ENCODE data around the gene RBFOX2.

RBFOX2 gene

DNA sequence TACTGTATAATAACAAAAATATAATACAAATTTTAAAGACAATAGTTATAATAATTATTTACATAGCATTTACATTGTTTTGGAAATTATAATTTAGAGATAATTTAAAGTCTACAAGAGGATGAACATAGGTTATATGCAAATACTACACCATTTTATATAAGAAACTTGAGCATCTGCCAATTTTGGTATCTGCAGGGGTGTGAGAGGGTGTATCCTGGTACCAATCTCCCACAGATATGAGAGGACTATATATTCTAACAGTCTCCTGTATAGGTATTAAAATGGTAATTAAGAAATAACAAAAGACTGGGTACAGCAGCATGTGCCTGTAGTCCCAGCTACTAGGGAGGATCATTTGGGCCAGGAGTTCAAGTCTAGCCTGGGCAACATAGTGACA, 176.5 kb downstream of the RBFOX2 start:
- DNase-seq = no peak
- TF ChIP-seq, protein P1, sequence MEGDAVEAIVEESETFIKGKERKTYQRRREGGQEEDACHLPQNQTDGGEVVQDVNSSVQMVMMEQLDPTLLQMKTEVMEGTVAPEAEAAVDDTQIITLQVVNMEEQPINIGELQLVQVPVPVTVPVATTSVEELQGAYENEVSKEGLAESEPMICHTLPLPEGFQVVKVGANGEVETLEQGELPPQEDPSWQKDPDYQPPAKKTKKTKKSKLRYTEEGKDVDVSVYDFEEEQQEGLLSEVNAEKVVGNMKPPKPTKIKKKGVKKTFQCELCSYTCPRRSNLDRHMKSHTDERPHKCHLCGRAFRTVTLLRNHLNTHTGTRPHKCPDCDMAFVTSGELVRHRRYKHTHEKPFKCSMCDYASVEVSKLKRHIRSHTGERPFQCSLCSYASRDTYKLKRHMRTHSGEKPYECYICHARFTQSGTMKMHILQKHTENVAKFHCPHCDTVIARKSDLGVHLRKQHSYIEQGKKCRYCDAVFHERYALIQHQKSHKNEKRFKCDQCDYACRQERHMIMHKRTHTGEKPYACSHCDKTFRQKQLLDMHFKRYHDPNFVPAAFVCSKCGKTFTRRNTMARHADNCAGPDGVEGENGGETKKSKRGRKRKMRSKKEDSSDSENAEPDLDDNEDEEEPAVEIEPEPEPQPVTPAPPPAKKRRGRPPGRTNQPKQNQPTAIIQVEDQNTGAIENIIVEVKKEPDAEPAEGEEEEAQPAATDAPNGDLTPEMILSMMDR (IDR thresholded peaks at IDR 0.05) = no peak
- H3K27me3 ChIP-seq = no peaks in the 10 kb centered on the region
- no peaks in the 10 kb centered on the region for H3K36me3 ChIP-seq
- intact Hi-C loops (cut with DNase I; ENCODE audit: low total_unique reads) = no loop called here
- H3K9me3 ChIP-seq = no peaks in the 10 kb centered on the region
- H3K4me1 ChIP-seq = peaks cover 0 to 27% (median 5%) of the 10 kb centered on the region in 4 donors
- no peak overlapping the region for H3K27ac ChIP-seq
- no peak overlapping the region for H3K4me3 ChIP-seq

DNA sequence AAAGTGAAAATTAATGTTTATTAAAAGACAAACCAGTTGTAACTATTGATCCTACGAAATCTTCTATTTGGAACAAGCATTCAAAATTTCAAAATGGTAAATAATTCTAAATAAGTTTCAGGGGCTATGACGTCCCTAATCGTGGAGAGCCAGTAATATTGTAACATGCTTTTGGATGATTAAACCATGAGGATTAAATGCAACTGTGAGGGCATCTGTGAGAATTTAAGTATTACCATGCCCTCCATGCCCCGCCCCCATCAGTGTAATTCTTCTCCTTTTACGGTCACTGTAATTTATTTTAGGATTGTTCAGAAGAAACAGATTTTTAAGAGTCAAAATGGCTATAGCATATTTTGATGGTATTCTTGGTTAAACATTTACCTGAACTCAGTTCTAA, 177.8 kb downstream of the RBFOX2 start:
- H3K9me3 ChIP-seq = no peaks in the 10 kb centered on the region
- intact Hi-C loops (cut with DNase I; ENCODE audit: low total_unique reads) = no loop called here
- no peaks in the 10 kb centered on the region for H3K36me3 ChIP-seq
- TF ChIP-seq, protein P1 (IDR thresholded peaks at IDR 0.05) = no peak
- no peak for DNase-seq
- peaks cover 0 to 27% (median 3%) of the 10 kb centered on the region in 4 donors for H3K4me1 ChIP-seq
- H3K27ac ChIP-seq = no peak overlapping the region
- H3K4me3 ChIP-seq = no peak overlapping the region
- H3K27me3 ChIP-seq = no peaks in the 10 kb centered on the region

DNA sequence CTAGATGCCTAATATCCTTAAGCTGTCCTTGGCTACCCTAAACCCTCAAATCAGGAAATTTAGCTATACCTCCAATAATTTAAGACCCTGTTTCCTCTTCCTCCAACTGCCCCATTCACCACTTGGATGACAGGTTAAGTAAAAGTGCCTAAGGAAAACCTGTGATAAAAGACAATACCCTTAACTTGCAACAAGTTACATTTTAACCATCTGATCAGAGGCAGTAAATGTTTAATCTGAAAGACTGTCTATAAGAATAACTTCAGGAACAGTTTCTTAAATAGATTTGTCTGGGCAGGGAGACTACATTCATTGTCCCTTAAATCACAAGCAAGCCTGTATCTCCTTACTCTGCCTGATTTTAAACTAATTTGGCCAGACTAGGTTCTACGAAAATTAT, 181.8 kb downstream of the RBFOX2 start:
- H3K4me3 ChIP-seq = no peak overlapping the region
- H3K4me1 ChIP-seq = peaks cover 0 to 41% (median 2%) of the 10 kb centered on the region in 4 donors
- intact Hi-C loops (cut with DNase I; ENCODE audit: low total_unique reads) = loop anchor here (10.0 kb wide), 1 partner anchor 48 kb away; no protein-coding TSS in a partner anchor
- TF ChIP-seq, protein P1 (IDR thresholded peaks at IDR 0.05) = no peak
- no peaks in the 10 kb centered on the region for H3K27me3 ChIP-seq
- no peak for DNase-seq
- no peak overlapping the region for H3K27ac ChIP-seq
- no peaks in the 10 kb centered on the region for H3K36me3 ChIP-seq
- H3K9me3 ChIP-seq = no peaks in the 10 kb centered on the region

GRCh38 chr22:35844886-35845285, 183.7 kb downstream of the RBFOX2 start:
- TF ChIP-seq, protein P1 (IDR thresholded peaks at IDR 0.05) = no peak
- Histone ChIP-seq H3K27me3 (no peaks in the 10 kb centered on the region), H3K4me3 (no peak overlapping the region), H3K4me1 (peaks cover 0 to 37% (median 2%) of the 10 kb centered on the region in 4 donors), H3K27ac (no peak overlapping the region), H3K36me3 (no peaks in the 10 kb centered on the region), H3K9me3 (no peaks in the 10 kb centered on the region)
- DNase-seq = no peak
- intact Hi-C loops (cut with DNase I; ENCODE audit: low total_unique reads) = loop anchor here (10.0 kb wide), 1 partner anchor 50 kb away; no protein-coding TSS in a partner anchor

- Histone ChIP-seq H3K9me3 (no peaks in the 10 kb centered on the region), H3K27ac (no peak overlapping the region), H3K36me3 (no peaks in the 10 kb centered on the region), H3K4me3 (no peak overlapping the region), H3K4me1 (peaks cover 0 to 40% (median 7%) of the 10 kb centered on the region in 4 donors), H3K27me3 (no peaks in the 10 kb centered on the region)
- DNase-seq = no peak
- TF ChIP-seq, protein P1 (IDR thresholded peaks at IDR 0.05) = peak; percentile 39 to 42
- intact Hi-C loops (cut with DNase I; ENCODE audit: low total_unique reads) = loop anchor here (10.0 kb wide), 1 partner anchor 52 kb away; no protein-coding TSS in a partner anchor
These were observed 185.7 kb downstream of the RBFOX2 start for GRCh38 chr22:35842954-35843353.

- no peak for DNase-seq
- Histone ChIP-seq H3K4me3 (no peak overlapping the region), H3K27me3 (no peaks in the 10 kb centered on the region), H3K27ac (no peak overlapping the region), H3K36me3 (no peaks in the 10 kb centered on the region), H3K9me3 (no peaks in the 10 kb centered on the region), H3K4me1 (peaks cover 0 to 45% (median 10%) of the 10 kb centered on the region in 4 donors)
- TF ChIP-seq, protein P1 (IDR thresholded peaks at IDR 0.05) = no peak
- intact Hi-C loops (cut with DNase I; ENCODE audit: low total_unique reads) = loop anchor here (10.0 kb wide), 1 partner anchor 52 kb away; no protein-coding TSS in a partner anchor
These were observed 186.1 kb downstream of the RBFOX2 start for GRCh38 chr22:35842519-35842913.
